Peyer's patch (tissue), 4 donors: ENCODE data around the gene PARD3B. TPM values are rescaled to one million over a fixed set of nuclear protein-coding genes. Genes with fewer than 3 reads are reported as not detected.
A peak's percentile ranks its signal among the peaks of the same experiment; 100 is the strongest.

Experiments used
- DNase-seq, 3 donors: peaks; one replicate each; pipeline ENCODE4 v3.0.0-alpha.2; 2017 to 2019
- H3K27ac ChIP-seq, 4 donors: fragments of 200-600 bp; sonication (generic); one replicate each; pipeline ENCODE4 v1.5.1; 2016 to 2019
- H3K27me3 ChIP-seq, 2 donors: fragments of 200-600 bp; sonication (generic); one replicate each; pipeline ENCODE4 v1.5.1; 2019
- H3K36me3 ChIP-seq, 3 donors: fragments of 200-600 bp; sonication (generic); one replicate each; pipeline ENCODE4 v1.5.1; 2016 to 2019
- H3K4me1 ChIP-seq, 4 donors: fragments of 200-600 bp; sonication (generic); one replicate each; pipeline ENCODE4 v1.5.1; 2016 to 2019
- H3K4me3 ChIP-seq, 4 donors: fragments of 200-600 bp; sonication (generic); 1 replicate in 3 of 4; 2 replicates in 1 of 4; pipeline ENCODE4 v1.5.1; 2016 to 2019; ENCODE audit warnings: mild to moderate bottlenecking in 1 of 4
- H3K9me3 ChIP-seq, 4 donors: fragments of 200-600 bp; sonication (generic); one replicate each; pipeline ENCODE4 v1.5.1; 2016 to 2019; ENCODE audit warnings: mild to moderate bottlenecking in 1 of 4
- POLR2A ChIP-seq, 2 donors: fragments of 450-650 bp; IDR thresholded peaks; one replicate each; pipeline ENCODE4 v1.5.1; 2017; ENCODE audit warnings: antibody characterized with exemption in 2 of 2, mild to moderate bottlenecking in 2 of 2, moderate library complexity in 2 of 2
- total RNA-seq, 4 donors: library from RNA; depleted of rRNA; stranded (reverse); fragments of >200 nt; gene quantifications; one replicate each; pipeline ENCODE4 v1.1.0, GENCODE V29; 2016
- TF ChIP-seq, protein P1 (sequence below), 6 experiments: fragments of 450-650 bp in 4 of 6; fragments of 200-600 bp in 2 of 6; sonication (generic) in 1 of 6; IDR thresholded peaks; one replicate each; pipeline ENCODE4 v1.5.1; 2017 to 2019; ENCODE audit warnings: antibody characterized with exemption in 6 of 6, mild to moderate bottlenecking in 3 of 6, moderate library complexity in 1 of 6

PARD3B gene
- total RNA-seq, 4 donors from 2014 or later: 19.6 to 52.0 (median 40.6) TPM

DNA sequence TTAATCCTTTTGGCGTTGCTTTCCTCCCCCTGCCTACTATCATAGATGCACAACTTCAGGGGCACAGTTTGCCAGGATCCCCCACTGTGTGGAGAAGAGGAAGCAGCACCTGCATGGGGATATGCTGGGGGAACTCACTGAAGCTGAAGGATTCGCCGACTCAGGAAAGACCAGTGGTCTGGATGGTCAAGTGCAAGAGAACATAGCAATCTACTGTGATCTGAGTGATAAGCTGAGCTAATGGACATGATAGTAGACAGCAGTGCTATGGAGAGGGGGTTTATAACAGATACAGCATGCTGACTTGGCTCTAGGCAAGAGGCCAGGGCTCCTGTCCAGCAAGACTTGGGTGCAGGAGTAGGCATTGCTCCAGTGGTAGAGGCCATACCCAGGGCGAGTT lies 1012.6 kb downstream of the PARD3B start:
- TF ChIP-seq POLR2A (IDR thresholded peaks at IDR 0.05): no peak
- TF ChIP-seq, protein P1, sequence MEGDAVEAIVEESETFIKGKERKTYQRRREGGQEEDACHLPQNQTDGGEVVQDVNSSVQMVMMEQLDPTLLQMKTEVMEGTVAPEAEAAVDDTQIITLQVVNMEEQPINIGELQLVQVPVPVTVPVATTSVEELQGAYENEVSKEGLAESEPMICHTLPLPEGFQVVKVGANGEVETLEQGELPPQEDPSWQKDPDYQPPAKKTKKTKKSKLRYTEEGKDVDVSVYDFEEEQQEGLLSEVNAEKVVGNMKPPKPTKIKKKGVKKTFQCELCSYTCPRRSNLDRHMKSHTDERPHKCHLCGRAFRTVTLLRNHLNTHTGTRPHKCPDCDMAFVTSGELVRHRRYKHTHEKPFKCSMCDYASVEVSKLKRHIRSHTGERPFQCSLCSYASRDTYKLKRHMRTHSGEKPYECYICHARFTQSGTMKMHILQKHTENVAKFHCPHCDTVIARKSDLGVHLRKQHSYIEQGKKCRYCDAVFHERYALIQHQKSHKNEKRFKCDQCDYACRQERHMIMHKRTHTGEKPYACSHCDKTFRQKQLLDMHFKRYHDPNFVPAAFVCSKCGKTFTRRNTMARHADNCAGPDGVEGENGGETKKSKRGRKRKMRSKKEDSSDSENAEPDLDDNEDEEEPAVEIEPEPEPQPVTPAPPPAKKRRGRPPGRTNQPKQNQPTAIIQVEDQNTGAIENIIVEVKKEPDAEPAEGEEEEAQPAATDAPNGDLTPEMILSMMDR (IDR thresholded peaks at IDR 0.05): no peak
- no peak for DNase-seq
- Histone ChIP-seq H3K36me3 (no peaks in the 10 kb centered on the region), H3K4me1 (no peaks in the 10 kb centered on the region), H3K9me3 (no peaks in the 10 kb centered on the region), H3K27ac (no peak overlapping the region), H3K27me3 (no peaks in the 10 kb centered on the region), H3K4me3 (no peak overlapping the region)

DNA sequence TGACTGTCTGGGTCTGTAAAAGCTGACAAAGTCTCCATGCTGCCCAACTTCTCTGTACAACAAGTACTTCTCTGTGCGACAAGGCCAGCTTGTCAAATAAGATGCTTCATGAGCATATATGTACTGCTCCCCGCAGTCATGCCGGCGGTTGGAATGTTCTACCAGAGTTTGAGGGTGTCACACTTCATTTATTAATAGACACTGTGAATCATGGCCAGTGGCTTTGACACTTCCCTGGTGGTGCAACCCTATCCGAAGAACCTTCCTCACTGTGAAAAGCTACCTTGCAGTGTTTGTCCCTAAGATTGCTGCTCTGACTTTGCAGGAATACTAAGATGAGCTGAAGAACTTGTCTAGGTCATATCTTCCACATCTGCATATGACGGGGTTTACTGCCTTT lies 1016.2 kb downstream of the PARD3B start:
- no peak overlapping the region for H3K27ac ChIP-seq
- DNase-seq: no peak
- no peak overlapping the region for H3K4me3 ChIP-seq
- H3K9me3 ChIP-seq: no peaks in the 10 kb centered on the region
- H3K27me3 ChIP-seq: no peaks in the 10 kb centered on the region
- TF ChIP-seq, protein P1 (IDR thresholded peaks at IDR 0.05): no peak
- TF ChIP-seq POLR2A (IDR thresholded peaks at IDR 0.05): no peak
- no peaks in the 10 kb centered on the region for H3K36me3 ChIP-seq
- H3K4me1 ChIP-seq: no peaks in the 10 kb centered on the region

DNA sequence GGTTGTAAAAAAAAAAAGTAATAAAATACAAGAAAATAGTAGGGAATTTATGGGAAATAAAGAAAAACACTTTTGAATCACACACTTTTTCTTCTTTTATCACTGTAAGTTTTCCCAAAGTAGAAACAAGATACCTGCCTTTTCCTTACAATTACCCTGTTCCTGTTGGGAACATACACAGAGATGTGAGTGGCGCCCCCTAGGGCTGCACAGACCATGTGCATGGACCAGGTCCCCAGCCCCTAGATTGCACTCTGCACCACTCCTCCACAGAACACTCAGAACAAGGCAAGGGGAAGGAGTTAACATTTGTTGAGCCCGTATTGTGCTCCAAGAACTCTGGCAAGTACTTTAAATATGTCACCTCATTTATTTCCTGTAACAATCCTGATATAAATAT lies 1018.4 kb downstream of the PARD3B start:
- TF ChIP-seq POLR2A (IDR thresholded peaks at IDR 0.05): no peak
- TF ChIP-seq, protein P1 (IDR thresholded peaks at IDR 0.05): peak in 4 of 6 experiments; percentile 12 to 35 (median 32)
- no peaks in the 10 kb centered on the region for H3K36me3 ChIP-seq
- H3K9me3 ChIP-seq: no peaks in the 10 kb centered on the region
- H3K27me3 ChIP-seq: no peaks in the 10 kb centered on the region
- H3K27ac ChIP-seq: no peak overlapping the region
- H3K4me3 ChIP-seq: no peak overlapping the region
- no peak for DNase-seq
- no peaks in the 10 kb centered on the region for H3K4me1 ChIP-seq

DNA sequence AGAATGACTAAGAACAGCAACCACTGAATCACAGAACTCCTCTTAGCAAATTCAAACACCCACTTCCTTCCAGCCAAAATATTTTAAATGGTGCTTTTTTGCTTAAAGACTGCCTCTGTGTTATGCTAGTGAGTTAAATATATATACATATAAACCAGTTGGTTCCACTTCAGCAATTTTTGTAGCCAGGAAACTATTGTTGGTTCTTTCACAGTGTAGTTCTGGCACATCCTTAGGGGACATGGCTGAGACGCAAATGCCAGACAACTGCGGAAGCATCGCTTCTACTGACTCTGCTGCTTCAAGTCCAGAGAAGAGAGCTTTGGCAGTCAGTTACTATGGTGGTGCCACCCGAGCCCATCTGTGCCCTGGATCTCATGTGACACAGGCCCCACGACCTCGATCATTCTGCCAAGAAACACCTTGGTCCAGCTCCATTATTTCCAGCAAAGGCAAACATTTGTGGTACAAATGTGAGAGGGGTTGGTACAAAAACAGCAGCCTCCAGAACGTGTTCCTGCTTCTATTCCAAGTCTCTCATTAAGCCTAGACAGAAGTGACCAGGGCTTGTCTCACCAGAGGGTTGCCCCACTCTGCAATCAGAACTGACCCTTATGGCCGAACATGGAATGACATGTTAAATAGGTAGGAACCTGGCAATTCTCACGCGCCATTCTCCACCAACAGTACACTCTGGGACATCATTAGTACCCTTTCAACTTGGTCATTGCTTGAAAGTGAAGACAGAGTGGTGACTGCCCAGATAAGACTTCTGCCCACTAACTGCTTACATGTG lies 1019.3 kb downstream of the PARD3B start:
- Histone ChIP-seq H3K36me3 (no peaks in the 10 kb centered on the region), H3K27me3 (no peaks in the 10 kb centered on the region), H3K4me3 (no peak overlapping the region), H3K4me1 (no peaks in the 10 kb centered on the region), H3K27ac (no peak overlapping the region), H3K9me3 (no peaks in the 10 kb centered on the region)
- DNase-seq: no peak
- TF ChIP-seq POLR2A (IDR thresholded peaks at IDR 0.05): no peak
- TF ChIP-seq, protein P1 (IDR thresholded peaks at IDR 0.05): no peak

DNA sequence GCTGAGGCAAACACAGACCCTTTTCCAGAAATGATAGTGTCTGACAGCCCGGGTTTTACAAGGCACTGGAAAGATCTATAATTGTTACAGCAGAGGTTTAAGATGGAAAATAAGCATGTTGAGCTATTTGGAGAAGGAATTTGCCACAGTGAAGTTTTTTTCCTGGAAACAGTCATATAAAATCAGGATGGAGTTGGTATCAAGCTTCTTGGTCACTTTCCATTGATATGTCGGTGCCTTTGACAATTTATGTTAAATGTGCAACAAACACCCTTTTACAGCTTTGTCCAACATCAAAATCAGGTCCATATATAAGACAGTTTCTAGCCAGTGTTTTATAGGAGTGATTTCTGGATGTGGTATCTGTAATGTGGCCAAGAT lies 1019.9 kb downstream of the PARD3B start:
- no peak for TF ChIP-seq POLR2A (IDR thresholded peaks at IDR 0.05)
- TF ChIP-seq, protein P1 (IDR thresholded peaks at IDR 0.05): no peak

More for the DNA sequence above, 1019.9 kb downstream of the PARD3B start:
- H3K4me3 ChIP-seq: no peak overlapping the region
- no peaks in the 10 kb centered on the region for H3K27me3 ChIP-seq
- H3K4me1 ChIP-seq: no peaks in the 10 kb centered on the region
- no peaks in the 10 kb centered on the region for H3K36me3 ChIP-seq
- no peak for DNase-seq
- H3K27ac ChIP-seq: no peak overlapping the region
- H3K9me3 ChIP-seq: no peaks in the 10 kb centered on the region
